HG02763 (cell line): ENCODE data around the gene MRGPRD.

Experiments used
- ATAC-seq: cut with Tn5 transposase; IDR thresholded peaks from one replicate; pipeline ENCODE4 v1.9.1; 2021; ENCODE audit warnings: mild to moderate bottlenecking, moderate library complexity; ENCODE audit not compliant: unreplicated experiment

The MRGPRD gene, protein sequence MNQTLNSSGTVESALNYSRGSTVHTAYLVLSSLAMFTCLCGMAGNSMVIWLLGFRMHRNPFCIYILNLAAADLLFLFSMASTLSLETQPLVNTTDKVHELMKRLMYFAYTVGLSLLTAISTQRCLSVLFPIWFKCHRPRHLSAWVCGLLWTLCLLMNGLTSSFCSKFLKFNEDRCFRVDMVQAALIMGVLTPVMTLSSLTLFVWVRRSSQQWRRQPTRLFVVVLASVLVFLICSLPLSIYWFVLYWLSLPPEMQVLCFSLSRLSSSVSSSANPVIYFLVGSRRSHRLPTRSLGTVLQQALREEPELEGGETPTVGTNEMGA

DNA sequence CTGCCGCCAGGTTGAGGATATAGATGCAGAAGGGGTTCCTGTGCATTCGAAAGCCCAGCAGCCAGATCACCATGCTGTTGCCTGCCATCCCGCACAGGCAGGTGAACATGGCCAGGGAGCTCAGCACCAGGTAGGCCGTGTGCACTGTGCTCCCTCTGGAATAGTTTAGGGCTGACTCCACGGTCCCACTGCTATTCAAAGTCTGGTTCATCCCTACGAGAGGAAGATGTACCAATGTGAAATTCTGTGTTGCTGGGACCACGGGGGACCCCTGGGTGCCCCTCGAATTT, at the start of gene MRGPRD:
Gene MRGPRD (minus strand): TSS at position 211 of the 290 bp plus-strand sequence. CDS start 0 bp downstream, at position 211.
- ATAC-seq, result no peak

DNA sequence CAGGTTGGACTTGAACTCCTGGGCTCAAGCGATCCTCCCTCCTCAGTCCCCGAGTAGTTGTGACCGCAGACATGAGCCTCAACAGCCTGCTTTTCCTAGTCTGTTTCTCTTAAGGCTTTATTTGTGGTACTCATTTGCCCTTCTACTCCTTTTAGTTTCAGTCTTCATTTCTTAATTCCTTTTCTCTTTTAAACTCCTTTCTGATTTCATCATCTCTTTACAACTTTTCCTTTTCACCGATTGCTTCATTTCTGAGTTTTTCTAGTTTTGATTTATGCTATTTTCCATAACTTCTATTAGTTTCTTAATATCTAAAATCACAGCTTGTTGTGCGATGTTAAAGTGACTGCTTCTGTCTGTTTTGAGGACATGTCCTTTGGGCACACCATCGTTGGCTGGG, 49.5 kb upstream of the MRGPRD start:
- no peak for ATAC-seq

DNA sequence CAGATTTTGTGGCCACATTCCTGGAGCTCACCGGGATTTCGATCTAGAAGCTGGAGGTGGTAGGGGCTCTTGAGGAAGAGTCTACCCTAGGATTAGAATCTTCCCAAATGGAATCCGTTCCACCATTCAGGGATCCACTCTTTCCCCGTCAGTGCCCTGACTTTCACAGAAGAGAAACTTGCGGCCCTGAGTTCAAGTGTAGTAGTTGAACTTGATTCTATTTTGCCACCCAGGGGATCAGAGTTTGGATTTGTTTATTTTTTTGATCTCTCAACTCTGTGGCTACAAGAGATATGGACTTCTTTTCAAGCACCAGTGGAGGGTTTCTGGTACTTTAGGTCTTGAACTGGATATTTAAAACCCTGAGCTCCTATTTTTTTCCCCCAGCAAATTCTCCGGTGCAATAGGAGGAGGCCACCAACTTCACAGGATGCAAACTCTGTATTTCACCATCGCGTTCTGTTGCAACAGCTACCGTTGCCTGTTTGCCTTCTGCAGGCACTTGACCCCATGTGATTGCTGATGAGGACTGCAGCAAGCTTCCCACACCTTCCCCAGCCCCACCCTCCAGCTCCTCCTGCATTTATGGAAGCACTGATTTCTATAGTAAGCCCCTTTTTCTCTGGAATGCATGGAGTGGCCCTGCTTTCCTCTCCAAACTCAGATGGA, 47.1 kb upstream of the MRGPRD start:
- ATAC-seq, result no peak

DNA sequence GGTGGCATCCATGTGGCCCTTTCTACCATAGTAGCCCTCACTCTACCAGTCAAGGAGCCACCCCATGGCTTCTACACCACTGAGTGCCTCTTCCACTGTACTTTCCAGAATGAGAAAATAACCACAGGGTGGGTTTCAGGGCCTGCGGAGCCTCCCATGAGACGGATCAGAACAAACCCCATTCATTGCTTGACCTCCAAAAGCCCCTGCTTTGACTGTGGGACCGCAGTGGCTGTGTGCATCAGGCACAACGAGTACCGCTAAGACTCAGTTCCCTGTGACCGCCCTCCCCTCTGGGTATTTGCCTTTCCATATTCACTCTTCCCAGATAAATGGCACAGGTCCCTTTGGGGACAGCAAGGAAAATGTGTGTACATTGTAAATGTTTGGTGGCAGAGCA, 43.7 kb upstream of the MRGPRD start:
- no peak for ATAC-seq

DNA sequence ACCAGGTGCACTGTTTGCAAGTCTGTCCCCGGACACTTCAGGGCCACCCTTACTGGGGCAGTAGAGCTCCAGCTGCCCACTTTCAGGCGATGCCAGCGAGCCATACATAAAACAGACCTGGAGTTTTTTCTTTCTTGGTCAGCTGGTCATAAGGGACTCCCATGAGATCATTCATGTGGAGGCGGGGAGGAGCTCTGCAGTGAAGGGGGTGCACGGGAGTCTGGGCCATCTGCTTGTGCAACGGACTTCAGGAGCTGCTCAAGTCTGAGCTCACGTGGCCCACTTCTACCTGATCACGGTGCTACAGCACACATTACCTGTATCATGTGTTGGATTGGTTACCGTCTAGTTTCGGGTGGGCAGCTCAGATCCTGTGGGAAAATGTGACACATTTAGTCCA, 41.5 kb upstream of the MRGPRD start:
- ATAC-seq, result no peak

DNA sequence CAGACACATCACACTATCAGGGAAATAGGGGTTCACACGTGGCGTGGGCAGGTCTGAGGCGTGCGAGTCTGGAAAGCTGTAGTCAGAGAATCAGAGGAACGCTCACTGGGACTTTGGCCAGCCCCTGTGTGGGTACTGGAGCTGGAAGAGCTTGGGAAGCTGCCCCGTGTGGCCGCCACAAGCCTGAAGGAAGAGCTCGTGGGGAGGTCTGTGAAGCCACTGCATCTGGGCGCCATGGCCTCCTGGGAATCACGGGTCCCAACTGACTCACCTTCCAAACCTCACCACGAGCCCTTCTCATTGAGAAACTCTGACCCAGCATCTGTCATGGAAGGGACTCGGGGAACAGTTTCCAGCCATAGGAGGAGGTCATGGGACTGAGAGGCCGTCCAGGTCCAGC, 38.1 kb upstream of the MRGPRD start:
- no peak for ATAC-seq

DNA sequence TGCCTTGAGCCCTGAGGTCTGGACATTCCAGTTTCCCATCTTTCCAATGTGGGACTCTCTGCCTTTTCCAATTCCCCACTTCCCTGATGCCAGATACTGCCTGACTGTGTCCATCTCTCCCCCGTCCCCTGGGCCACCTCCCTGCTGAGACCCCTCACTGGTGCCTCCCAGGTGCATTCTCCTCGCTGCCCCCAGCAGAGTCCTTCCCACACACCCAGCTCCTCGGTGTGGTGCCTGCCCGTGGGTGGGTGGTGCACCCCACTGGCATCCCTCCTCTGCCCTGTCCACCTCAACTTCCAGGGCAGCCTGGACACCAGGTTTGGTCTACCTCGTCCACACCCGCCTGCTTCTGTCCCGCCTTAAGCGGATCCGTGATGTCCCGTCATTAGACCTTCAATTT, 37.2 kb upstream of the MRGPRD start:
- no peak for ATAC-seq

DNA sequence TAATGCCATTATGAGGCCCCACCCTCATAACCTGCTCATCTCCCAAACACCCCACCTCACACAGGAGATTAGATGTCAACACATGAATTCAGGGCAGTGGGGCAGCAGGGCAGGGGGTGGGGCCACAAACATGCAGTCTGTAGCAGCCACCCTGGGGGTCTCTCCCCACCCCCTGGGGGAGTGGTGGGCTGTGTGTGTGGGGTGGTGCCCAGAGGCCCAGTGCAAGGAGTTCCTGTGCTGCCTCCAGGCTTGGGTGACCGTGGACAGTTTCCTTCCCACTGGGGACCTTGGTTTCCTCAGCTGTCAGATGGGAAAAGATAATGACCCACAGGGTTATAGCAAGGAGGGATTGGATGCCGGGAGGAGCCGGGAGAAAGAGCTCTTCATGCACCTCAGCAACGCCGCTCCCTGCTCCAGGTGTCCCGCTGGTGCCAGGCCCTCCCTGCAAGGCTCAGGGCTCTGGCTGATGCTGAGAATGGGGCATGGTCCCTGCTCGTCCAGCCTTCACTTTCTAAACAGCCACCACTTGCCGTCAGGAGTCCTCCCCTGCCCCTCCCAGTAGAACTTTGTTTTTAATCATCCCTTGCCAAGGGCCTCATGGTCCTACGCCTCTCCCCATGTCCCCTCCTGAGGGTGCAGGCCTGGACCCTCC, 34.2 kb upstream of the MRGPRD start:
- ATAC-seq, result no peak

DNA sequence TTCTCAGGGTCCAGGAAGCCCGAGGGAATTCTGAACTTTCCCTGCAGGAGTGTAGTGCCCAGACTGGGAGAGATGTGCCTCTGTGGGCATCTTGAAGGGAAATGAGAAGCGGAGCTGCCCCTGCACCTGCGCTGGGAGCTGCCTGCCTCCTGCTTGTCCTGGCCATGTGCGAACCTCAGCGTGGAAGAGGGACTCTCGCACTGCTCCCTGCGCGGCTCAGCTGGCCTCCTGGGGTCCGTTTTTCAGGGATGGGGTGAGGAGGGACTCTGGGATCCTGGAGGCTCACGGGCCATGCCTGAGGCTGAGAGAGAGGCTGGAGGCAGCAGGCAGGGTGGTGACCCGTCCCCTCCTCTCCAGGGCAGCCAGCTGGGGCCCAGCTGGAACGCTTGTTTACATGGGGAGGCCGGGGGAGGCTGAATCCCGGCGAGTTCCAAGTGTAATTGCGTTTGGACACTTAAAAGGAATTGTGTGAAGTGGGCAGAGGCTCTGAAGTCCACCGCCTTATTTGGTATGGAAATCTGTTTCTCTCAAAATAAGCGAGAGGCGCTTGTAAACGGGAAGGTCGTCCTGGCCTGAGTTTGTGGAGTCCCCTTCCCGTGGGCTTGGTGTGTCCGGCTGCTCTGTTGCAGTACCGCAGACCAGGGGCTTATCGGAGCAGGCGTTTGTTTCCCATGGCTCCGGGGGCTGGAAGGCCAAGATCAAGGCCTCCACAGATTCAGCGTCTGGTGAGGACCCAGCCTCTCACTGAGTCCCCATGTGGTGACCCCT, 33.5 kb upstream of the MRGPRD start:
- no peak for ATAC-seq

DNA sequence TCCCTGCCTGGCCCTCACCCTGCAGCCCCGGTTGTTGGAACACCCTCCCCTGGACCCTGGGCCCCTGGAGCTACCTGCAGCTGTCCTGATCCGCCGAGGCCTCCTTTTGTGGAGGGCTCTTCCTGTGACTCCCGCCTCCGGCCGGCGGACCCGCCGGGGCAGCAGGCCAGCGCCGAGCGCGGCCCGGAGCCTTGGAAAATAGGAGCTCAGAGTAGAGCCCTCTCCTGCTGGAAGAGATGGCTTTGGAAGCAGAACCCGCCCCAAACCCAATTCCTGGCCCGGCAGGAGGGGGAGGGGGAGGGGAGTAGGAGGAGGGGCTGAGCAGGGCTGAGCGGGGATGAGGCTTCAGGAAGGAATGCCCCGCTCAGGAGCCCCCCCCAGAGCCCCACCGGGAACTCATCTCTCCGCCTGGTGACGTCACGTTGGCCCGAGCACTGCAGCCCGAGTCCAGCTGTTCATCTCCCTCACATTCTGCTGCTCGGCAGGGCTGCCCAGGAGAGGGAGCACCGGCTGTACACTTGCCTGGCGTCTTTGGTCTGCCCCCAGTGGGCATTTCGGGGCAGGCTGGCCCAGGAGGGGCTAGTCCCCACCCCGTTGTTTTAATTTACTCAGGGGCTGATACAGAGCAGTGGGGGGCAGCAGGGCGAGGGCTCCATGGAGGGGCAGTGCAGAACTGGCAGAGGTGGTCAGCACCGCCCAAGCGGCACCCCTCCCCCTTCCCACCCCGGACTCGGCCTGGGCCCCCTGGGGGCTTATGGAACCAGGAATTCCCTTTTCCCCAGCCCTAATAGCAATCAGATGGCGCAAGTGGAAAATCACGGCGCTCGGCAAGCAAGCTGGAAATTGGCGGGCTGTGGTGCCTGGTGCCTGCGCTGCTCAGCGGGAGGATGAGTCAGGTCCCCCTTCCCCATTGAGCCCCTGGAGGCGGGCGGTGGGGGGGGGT, 32.5 kb upstream of the MRGPRD start, which contains the start of gene MRGPRF:
Gene MRGPRF (minus strand): TSS at position 238 of the 943 bp plus-strand sequence. CDS start 3,345 bp downstream, outside the sequence.
- ATAC-seq, result no peak

DNA sequence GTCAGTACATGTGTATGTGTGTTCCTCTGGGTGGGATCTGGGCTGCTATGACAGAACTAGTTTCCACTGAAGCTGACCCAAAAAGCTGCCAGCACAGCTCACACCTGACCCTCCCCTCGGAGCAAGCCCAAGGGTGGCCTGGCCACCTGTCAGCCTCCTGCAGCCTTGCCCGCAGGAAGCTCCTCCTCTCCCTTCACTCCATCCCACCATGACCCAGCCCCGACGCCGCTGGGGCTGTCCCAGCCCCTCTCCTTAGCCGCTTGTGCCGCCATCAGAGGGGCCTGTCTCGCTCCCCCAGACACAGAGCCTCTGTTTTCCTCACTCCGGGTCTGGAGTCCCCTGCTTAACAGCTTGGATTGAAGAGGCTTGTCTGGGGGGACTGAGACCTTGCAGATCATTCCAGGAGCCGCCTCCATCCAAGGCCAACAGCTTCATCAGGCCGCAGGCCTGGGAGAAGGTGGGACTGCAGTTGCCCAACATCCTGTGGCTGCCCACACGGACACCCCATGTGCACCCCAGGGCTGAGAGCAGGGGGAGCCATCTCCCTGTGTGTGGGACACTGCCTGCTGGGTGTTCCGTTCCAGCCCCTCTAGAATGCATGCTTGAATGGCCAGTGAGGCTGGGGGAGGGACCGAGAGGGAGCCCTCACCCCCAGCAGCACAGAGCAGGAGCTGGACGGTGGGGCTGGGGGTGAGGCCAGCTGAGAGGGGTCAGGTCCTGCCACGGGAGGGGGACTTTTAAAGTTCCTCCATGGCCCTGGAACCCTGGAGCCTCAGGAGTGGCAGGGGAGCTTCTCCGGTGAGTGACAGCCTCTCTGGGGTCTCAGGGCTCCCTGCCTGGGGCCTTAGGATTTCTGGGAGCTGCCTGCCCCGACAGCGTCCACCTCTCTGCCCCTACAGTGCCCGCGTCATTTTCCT, 31.6 kb upstream of the MRGPRD start:
- no peak for ATAC-seq

DNA sequence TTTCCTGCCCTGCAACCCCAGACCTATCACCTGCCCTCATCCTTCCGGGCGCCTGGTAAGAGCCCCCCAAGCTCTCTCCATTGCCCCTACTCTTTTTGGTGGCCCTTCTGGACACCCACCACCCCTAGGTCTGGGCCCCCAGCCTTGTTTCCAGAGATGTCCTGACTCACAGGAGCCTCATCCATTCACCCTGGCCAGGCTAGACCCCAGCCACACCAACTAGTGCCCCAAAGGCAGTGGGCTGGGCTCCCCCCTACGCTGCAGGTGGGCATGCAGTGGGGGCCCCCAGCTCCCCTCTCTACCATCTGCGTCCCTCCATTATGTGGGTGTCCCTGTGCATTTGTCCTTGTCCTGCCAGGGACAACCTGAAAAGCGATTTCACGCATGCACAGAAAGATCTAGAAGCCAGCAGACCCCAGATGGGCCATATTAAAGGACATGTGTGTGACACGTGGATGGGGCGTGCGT, 30.9 kb upstream of the MRGPRD start:
- ATAC-seq, result no peak

DNA sequence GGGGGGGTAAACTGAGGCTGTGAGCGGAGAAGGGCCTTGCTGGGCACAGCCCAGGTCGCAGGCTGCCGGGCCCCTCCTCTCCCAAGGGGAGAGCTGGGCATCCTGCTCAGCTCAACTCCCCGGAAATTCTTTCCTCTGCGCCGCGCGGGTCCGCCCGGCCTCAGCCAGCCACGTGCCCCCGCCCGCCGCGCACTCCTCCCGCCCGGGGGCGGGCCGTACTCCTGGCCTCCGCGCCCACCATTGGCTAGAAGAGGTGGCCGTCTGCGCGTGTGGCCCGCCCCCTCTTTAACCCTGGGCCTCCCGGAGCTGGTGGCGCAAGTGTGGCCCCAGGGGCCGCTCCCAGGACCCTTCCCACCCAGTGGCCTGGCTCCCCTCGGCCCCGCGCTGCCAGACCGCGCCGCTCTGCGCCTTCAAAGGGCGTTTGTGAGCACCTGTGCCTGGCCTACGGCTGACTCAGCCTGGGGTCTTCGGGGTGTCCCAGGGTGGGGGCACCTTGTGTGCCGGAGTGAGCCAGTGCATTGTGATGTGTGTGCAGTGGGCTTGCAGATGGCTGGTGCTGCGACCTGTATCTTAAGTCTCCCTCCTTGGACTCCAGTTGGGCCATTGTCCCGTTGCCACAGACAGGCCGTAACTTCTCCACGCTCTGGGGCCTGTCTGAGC, 30.3 kb upstream of the MRGPRD start:
- no peak for ATAC-seq

DNA sequence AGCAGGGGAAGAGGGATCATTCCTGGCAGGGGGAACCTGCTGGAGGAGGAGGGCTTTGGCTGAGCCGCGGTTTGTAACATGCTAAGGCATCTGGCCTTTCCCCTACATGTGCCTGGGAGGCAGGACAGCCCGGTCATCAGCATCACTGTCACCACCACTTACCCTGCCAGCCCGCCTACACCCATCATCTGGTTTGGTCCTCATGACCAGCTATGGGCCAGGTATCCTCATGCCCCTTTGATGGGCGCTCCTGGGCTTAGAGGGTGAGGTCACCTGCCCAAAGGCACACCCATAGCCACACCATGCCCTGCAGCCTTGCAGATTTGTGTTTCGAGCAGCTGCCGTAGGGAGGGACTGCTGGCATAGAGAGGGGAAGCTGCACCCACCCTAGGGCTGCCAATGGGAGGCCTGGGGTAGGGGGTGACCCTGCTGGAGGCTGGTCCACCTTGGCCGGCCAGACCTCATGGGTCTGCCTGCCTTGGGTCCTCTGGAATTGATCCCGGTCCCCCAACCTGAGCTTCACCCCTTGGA, 29.6 kb upstream of the MRGPRD start:
- ATAC-seq, result no peak

DNA sequence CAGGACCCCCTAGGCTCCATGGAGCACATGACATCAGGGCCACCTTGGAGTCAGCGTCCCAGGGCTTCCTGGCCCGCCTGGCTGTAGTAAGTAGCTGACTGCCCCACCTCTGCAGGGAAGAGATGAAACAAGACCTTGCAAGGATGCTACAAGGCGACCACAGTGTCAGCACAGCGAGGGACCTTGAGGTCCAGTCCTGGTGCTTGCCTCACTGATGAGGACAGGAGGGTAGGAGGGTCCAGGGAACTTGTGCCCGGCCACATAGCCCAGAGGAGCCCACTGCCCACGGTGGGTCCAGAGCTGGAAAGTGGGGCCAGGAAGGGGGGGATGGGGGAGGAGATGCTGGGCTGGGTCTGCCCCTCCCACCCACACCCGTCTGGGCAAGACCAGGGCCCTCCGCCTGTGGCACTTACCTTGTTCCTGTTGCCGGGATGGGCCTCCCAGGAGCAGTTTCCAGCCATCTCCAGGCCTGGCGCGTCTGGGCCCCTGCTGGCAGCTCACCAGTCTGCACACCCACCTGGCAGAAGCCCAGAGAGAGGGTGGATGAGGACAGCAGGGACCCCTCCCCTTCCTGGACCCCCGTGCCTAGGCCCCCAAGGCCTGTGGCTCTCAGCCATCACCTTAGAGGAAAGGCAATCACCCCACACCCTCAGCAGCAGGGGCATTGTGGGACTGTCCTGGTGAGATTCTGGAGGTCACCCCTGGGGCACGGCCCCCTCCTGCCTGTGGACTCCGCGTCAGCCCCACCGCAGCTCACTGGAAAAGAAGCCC, 28.8 kb upstream of the MRGPRD start:
- ATAC-seq, result no peak

DNA sequence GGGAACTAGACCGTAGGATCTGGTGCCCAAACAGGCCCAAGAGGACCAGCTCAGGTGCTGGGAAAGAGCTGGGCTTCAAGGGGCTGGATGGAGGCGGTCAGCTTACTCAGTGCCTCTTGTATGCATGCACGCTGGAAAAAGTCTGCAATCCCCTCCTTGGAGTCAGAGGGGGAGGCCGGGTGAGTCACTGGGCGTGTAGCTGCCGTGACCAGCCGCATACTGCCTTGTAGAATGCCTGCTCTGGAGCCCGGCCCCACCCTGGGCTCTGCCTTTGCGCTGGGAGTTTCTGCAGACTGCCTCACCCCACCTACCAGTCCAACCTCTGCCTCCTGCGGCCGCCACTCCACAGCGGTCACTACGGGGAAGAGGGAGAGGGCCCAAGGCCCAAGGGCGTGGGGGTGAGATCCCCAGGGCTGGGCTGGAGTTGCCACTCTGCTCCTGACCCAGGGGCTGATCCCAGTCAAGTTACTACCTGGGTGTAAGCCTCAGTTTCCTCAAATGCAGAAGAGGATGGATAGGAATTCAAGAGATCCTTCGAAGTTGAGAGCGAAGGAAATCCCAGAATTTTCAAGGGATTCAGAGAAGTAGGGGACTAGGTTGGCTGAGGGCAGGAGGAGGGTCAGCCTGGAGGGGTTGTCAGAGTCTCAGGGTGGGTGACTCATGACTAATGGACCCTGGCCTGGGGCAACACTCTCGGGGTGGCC, 28.1 kb upstream of the MRGPRD start:
- no peak for ATAC-seq

DNA sequence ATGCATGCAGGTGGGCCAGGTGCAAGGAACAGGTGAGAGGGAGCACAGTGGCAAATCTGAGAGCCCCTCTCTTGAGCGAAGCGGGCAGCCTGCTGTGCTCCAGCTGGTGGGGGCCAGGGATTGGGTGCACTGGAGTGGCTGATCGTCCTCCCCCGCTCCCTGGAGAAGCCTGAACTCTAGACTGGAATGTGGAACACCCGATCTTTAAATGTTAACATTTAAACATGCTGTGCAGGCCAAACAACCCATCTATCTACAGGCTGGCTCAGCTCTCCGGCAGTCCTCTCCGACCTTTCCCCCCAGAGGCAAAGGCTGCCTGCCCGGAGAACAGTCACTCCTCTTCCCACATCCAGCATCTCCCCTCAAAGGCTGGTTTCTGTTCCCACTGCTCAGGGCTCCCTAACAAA, 27.2 kb upstream of the MRGPRD start:
- no peak for ATAC-seq
